AG04450 (cell line): Measurements from ENCODE around the gene JUN. TPM values are rescaled to one million over a fixed set of nuclear protein-coding genes. Genes with fewer than 3 reads are reported as not detected.

Experiments
- CTCF ChIA-PET: fragments of 300-600, 350-600 bp; formaldehyde crosslinking; extraction: SDS; loops from one replicate; lab custom pipeline; 2022; ENCODE audit warnings: antibody characterized with exemption, inconsistent platforms; lab: Charles Lee
- POLR2A ChIA-PET: fragments of 350-600 bp; formaldehyde crosslinking; extraction: SDS; loops from one replicate; lab custom pipeline; 2021; ENCODE audit warnings: antibody characterized with exemption, inconsistent platforms; lab: Yijun Ruan, JAX
- DNase-seq: peaks from one replicate; pipeline ENCODE4 v3.0.0-alpha.2; 2011; ENCODE audit warnings: low read depth, low spot score
- H3K27ac ChIP-seq: one replicate; pipeline ENCODE4 v1.5.1; 2012; ENCODE audit warnings: low read depth, low read length, control low read depth
- H3K27me3 ChIP-seq: one replicate; pipeline ENCODE4 v1.6.0; 2012; ENCODE audit warnings: low read length; ENCODE audit not compliant: control insufficient read depth, insufficient read depth
- H3K4me3 ChIP-seq: 2 replicates; pipeline ENCODE4 v1.5.1; 2011; ENCODE audit warnings: mild to moderate bottlenecking, low read depth, low read length, control low read depth
- H3K9me3 ChIP-seq: 2 replicates; pipeline ENCODE4 v1.5.1; 2012; ENCODE audit warnings: low read length; ENCODE audit not compliant: control insufficient read depth, insufficient read depth
- polyA plus RNA-seq: library from polyadenylated mRNA; depleted of rRNA; stranded (reverse); fragments of >200 nt; gene quantifications from 2 replicates; pipeline ENCODE4 v1.2.3, GENCODE V29; 2011
- TF ChIP-seq, protein P1 (sequence below): IDR thresholded peaks from 2 replicates; pipeline ENCODE4 v1.5.1; 2011; ENCODE audit warnings: low read depth, low read length, control low read depth, inconsistent platforms

Gene JUN
- polyA plus RNA-seq, 1 experiment = 48.7 TPM

GRCh38 chr1:58773406-58773840 is 10.4 kb downstream of the JUN start:
- Histone ChIP-seq H3K9me3 (no peaks in the 10 kb centered on the region), H3K27me3 (no peaks in the 10 kb centered on the region), H3K4me3 (no peak overlapping the region), H3K27ac (peak overlapping the region; percentile 31)
- TF ChIP-seq, protein P1, sequence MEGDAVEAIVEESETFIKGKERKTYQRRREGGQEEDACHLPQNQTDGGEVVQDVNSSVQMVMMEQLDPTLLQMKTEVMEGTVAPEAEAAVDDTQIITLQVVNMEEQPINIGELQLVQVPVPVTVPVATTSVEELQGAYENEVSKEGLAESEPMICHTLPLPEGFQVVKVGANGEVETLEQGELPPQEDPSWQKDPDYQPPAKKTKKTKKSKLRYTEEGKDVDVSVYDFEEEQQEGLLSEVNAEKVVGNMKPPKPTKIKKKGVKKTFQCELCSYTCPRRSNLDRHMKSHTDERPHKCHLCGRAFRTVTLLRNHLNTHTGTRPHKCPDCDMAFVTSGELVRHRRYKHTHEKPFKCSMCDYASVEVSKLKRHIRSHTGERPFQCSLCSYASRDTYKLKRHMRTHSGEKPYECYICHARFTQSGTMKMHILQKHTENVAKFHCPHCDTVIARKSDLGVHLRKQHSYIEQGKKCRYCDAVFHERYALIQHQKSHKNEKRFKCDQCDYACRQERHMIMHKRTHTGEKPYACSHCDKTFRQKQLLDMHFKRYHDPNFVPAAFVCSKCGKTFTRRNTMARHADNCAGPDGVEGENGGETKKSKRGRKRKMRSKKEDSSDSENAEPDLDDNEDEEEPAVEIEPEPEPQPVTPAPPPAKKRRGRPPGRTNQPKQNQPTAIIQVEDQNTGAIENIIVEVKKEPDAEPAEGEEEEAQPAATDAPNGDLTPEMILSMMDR = no peak
- no peak for DNase-seq
- ChIA-PET POLR2A (interaction anchor here (0.6 to 2.2 kb wide), 5 partner anchors 9 to 968 kb away, joined by 3 to 14 read pairs (median 4); partner anchors contain the start of genes JUN and MYSM1), CTCF (interaction anchor here (1.0 to 1.8 kb wide), 3 partner anchors 11 to 926 kb away, joined by 5 to 8 read pairs (median 6); no protein-coding TSS in a partner anchor)

DNA sequence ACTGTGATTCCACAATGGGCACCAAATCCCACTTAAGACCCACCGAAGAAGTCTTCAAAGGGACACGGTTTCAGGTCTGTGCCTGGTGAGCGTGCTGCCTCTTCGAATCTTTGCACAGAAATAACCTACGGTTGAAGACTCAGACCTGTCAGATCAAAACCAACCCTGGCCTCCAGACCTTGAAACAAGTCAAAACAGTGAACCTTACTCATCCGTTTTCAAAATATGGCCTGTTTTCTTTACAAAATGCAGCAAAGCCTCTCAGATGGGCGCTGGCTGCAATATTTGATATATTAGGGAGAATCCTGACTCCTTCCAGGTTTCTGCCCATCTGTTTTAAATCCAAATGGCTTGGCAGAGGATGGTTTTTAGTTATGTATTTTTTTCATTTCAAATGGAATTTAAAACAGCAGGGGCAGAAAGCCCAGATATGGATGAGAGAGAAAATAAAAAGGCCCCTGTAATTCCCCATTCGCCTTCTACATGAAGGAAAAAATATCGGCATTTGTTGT is 14.0 kb downstream of the JUN start:
- DNase-seq = no peak
- Histone ChIP-seq H3K27me3 (no peaks in the 10 kb centered on the region), H3K4me3 (no peak overlapping the region), H3K27ac (peak overlapping the region; percentile 3), H3K9me3 (no peaks in the 10 kb centered on the region)
- TF ChIP-seq, protein P1 = no peak
- POLR2A ChIA-PET = no interaction called here
- CTCF ChIA-PET = interaction anchor here (1.0 to 4.1 kb wide), 10 partner anchors 10 to 254 kb away, joined by 3 to 54 read pairs (median 6); no protein-coding TSS in a partner anchor

DNA sequence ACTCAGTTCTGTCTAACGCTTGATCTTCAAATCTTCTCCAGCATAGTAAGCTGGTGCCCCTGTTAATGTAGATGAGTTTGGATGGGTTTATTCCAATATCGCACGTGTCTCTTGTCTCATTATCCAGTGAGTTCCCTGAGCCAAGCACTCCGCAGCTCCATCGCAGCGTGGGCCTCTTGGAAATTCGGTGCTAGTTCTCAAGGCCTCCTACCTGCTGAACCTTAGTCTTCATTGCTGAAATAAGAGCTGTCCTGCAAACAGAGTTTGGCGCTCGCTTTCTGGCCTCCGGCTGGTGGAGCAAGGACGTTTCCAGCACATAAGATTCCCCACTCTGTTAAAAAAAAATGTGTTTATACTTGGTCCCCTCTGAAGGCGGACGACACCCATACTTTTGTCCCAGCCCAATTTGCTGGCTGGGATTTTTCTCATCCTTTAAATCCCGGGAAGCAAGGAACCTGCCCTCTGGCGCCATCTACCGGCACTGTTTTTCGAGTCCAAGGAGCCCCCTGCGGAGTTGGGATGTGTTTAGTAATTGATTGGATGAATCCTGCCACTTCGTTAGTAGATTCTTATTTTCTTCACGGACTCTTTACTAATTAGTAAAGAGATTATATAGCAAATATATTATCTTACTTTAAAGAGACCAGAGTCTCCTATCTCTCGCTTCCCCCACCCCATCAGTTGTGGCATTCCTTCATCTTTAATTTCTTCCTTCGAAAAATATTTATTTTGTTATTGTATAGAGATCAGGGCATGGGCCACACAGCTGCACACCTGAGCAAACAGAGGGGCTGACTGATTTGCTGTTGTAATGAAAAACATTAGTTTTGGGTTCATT is 14.7 kb downstream of the JUN start:
- Histone ChIP-seq H3K27me3 (no peaks in the 10 kb centered on the region), H3K27ac (peak overlapping the region; percentile 3), H3K9me3 (no peaks in the 10 kb centered on the region), H3K4me3 (no peak overlapping the region)
- DNase-seq = no peak
- ChIA-PET CTCF (interaction anchor here (0.6 to 4.1 kb wide), 18 partner anchors 9 to 930 kb away, joined by 3 to 54 read pairs (median 4); partner anchors contain the start of gene JUN), POLR2A (interaction anchor here (1.1 kb wide), 1 partner anchor 14 kb away, joined by 6 read pairs; no protein-coding TSS in a partner anchor)
- TF ChIP-seq, protein P1 = peak; percentile 86

- ChIA-PET POLR2A (interaction anchor here (1.1 kb wide), 1 partner anchor 13 kb away, joined by 6 read pairs; no protein-coding TSS in a partner anchor), CTCF (interaction anchor here (0.6 to 4.1 kb wide), 21 partner anchors 9 to 998 kb away, joined by 3 to 54 read pairs (median 3); partner anchors contain the start of gene JUN)
- DNase-seq = no peak
- H3K27me3 ChIP-seq = no peaks in the 10 kb centered on the region
- no peaks in the 10 kb centered on the region for H3K9me3 ChIP-seq
- TF ChIP-seq, protein P1 = no peak
- H3K4me3 ChIP-seq = no peak overlapping the region
- H3K27ac ChIP-seq = no peak overlapping the region
These were observed 15.6 kb downstream of the JUN start for GRCh38 chr1:58768191-58768731.
